ENCODE data around the gene ARHGEF16.

DNA sequence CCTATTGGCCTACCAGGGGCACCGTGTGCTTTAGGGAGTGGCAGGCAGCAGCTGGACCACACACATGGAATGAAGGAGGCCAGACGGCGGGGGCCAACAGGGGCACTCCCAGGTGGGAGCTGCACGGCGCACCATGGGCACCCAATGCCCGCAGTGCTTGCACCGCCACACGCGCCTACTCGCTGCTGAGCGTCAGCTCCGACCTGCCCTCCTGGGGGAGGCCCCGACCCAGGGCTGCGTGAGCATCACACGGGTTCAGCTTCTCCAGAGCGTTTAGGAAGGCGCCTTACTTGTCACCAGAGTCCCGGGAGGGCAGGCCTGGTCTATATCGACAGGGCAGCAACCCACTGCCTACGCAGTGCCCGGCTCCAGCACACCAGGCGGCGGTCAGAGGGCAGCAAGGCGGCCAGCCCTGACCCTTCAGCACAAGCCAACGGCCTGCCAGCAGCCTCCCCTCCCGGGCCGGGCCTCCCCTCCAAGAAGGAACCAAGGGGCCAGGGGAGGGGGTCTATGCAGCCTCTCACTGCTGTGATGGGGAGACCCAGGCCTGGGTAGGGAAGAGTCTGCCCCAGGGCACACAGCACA is 64.9 kb downstream of the ARHGEF16 start:
- TF ChIP-seq, protein P1, sequence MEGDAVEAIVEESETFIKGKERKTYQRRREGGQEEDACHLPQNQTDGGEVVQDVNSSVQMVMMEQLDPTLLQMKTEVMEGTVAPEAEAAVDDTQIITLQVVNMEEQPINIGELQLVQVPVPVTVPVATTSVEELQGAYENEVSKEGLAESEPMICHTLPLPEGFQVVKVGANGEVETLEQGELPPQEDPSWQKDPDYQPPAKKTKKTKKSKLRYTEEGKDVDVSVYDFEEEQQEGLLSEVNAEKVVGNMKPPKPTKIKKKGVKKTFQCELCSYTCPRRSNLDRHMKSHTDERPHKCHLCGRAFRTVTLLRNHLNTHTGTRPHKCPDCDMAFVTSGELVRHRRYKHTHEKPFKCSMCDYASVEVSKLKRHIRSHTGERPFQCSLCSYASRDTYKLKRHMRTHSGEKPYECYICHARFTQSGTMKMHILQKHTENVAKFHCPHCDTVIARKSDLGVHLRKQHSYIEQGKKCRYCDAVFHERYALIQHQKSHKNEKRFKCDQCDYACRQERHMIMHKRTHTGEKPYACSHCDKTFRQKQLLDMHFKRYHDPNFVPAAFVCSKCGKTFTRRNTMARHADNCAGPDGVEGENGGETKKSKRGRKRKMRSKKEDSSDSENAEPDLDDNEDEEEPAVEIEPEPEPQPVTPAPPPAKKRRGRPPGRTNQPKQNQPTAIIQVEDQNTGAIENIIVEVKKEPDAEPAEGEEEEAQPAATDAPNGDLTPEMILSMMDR (IDR thresholded peaks at IDR 0.05), result no peak
- TF ChIP-seq POLR2A (IDR thresholded peaks at IDR 0.05), result no peak

Data from body of pancreas (tissue), 4 donors.